OCI-LY3 (cell line): ENCODE data around the gene TAF11L14.
"Not testable (repeated sequence)": the region's sequence is repeated elsewhere in the genome, so short reads cannot be mapped to it uniquely, and the experiment has no call there.

Experiments used
- EZH2phosphoT487 ChIP-seq: fragments of 200-600 bp; shearing (Covaris generic); IDR thresholded peaks from 2 replicates; pipeline ENCODE4 v1.6.1; 2018; ENCODE audit warnings: antibody characterized with exemption, mixed run types, low read depth
- TF ChIP-seq, protein P1 (sequence below): fragments of 200-600, 300-600 bp; sonication (generic); IDR thresholded peaks from 2 replicates; pipeline ENCODE4 v1.5.1; 2014; ENCODE audit warnings: antibody characterized with exemption, low read length, low read depth

DNA sequence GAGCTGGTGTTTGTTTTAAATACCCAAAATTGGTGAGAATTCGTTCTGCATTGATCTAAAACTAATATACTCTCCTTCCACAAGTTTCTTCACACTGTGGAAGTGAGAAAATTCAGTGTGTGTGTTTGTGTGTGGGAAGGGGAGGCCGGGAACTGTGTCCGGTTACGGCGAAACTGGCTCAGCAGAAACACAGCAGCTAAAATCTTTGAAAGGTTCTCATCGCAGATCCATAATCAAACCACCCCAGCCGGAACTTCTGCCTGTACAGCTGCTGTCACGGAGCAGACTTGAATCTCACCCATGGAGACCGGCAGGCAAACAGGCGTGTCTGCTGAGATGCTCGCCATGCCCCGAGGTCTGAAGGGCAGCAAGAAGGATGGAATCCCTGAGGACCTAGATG is 2.5 kb upstream of the TAF11L14 start, which contains the start of gene TAF11L13:
- TF ChIP-seq, protein P1, sequence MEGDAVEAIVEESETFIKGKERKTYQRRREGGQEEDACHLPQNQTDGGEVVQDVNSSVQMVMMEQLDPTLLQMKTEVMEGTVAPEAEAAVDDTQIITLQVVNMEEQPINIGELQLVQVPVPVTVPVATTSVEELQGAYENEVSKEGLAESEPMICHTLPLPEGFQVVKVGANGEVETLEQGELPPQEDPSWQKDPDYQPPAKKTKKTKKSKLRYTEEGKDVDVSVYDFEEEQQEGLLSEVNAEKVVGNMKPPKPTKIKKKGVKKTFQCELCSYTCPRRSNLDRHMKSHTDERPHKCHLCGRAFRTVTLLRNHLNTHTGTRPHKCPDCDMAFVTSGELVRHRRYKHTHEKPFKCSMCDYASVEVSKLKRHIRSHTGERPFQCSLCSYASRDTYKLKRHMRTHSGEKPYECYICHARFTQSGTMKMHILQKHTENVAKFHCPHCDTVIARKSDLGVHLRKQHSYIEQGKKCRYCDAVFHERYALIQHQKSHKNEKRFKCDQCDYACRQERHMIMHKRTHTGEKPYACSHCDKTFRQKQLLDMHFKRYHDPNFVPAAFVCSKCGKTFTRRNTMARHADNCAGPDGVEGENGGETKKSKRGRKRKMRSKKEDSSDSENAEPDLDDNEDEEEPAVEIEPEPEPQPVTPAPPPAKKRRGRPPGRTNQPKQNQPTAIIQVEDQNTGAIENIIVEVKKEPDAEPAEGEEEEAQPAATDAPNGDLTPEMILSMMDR: not testable (repeated sequence)
- not testable (repeated sequence) for TF ChIP-seq EZH2phosphoT487
